GM12878 (cell line): ENCODE results near the gene ZNF688.

ENCODE experiments used
- JUNB ChIP-seq: IDR thresholded peaks from 2 replicates; pipeline ENCODE4 v1.6.1; 2016; ENCODE audit warnings: antibody characterized with exemption, mild to moderate bottlenecking
- POLR2A ChIP-seq: IDR thresholded peaks from 2 replicates; pipeline ENCODE4 v1.6.1; 2011; ENCODE audit warnings: low read depth, mild to moderate bottlenecking, low read length
- POLR2AphosphoS5 ChIP-seq: IDR thresholded peaks from 2 replicates; pipeline ENCODE4 v1.6.1; 2011; ENCODE audit warnings: mild to moderate bottlenecking, low read length, inconsistent platforms
- RAD21 ChIP-seq: IDR thresholded peaks from 2 replicates; pipeline ENCODE4 v1.6.1; 2011; ENCODE audit warnings: mild to moderate bottlenecking, low read depth, low read length, moderate library complexity; ENCODE audit not compliant: insufficient read depth
- RELA ChIP-seq: fragments of 450-650 bp; IDR thresholded peaks from 2 replicates; pipeline ENCODE4 v1.8.0; 2014; ENCODE audit warnings: borderline replicate concordance; ENCODE audit not compliant: partially characterized antibody
- TF ChIP-seq, protein P1 (sequence below): IDR thresholded peaks from 2 replicates; pipeline ENCODE4 v1.6.1; 2011; ENCODE audit warnings: low read depth, low read length, improper control_type of control experiment, borderline replicate concordance
- TF ChIP-seq, protein P2 (sequence below), 3 experiments: IDR thresholded peaks in 2 of 3; conservative IDR thresholded peaks in 1 of 3; 2 replicates each; pipeline ENCODE4 v1.5.1; 2011; ENCODE audit warnings: low read depth in 3 of 3, low read length in 3 of 3, mild to moderate bottlenecking in 3 of 3, control low read depth in 2 of 3, moderate library complexity in 2 of 3, inconsistent platforms in 1 of 3, mixed read lengths in 1 of 3; ENCODE audit not compliant: control insufficient read depth in 2 of 3, insufficient read depth in 1 of 3; ENCODE audit errors: extremely low read depth in 1 of 3
- TF ChIP-seq, protein P3 (sequence below): IDR thresholded peaks from 2 replicates; pipeline ENCODE4 v1.6.1; 2012; ENCODE audit warnings: mild to moderate bottlenecking, low read depth, low read length
- TF ChIP-seq, protein P4 (sequence below): IDR thresholded peaks from 2 replicates; pipeline ENCODE4 v1.6.1; 2012; ENCODE audit warnings: low read depth, low read length, improper control_type of control experiment

DNA sequence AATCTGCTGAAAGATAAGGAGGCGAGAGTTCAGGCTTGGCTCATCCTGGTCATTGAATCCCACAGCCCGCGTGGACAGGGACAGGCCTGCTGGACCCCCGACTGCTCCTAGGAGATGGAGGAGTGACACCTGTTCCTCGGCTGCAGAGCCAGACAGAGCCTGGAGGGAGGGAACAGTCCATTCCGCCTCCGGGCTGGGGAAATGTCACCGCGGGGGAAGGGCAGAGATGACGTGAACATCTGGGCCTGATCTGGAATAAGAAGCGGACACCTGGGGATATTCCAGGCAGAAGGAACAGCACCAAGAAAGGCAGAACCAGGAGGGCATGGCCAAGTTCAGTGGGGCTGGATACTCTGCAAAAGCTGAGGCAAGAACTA lies 38.4 kb downstream of the ZNF688 start:
- no peak for TF ChIP-seq POLR2AphosphoS5
- TF ChIP-seq, protein P1, sequence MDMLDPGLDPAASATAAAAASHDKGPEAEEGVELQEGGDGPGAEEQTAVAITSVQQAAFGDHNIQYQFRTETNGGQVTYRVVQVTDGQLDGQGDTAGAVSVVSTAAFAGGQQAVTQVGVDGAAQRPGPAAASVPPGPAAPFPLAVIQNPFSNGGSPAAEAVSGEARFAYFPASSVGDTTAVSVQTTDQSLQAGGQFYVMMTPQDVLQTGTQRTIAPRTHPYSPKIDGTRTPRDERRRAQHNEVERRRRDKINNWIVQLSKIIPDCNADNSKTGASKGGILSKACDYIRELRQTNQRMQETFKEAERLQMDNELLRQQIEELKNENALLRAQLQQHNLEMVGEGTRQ, result no peak
- TF ChIP-seq, protein P2, sequence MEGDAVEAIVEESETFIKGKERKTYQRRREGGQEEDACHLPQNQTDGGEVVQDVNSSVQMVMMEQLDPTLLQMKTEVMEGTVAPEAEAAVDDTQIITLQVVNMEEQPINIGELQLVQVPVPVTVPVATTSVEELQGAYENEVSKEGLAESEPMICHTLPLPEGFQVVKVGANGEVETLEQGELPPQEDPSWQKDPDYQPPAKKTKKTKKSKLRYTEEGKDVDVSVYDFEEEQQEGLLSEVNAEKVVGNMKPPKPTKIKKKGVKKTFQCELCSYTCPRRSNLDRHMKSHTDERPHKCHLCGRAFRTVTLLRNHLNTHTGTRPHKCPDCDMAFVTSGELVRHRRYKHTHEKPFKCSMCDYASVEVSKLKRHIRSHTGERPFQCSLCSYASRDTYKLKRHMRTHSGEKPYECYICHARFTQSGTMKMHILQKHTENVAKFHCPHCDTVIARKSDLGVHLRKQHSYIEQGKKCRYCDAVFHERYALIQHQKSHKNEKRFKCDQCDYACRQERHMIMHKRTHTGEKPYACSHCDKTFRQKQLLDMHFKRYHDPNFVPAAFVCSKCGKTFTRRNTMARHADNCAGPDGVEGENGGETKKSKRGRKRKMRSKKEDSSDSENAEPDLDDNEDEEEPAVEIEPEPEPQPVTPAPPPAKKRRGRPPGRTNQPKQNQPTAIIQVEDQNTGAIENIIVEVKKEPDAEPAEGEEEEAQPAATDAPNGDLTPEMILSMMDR (IDR thresholded peaks at IDR 0.05 in 2 of 3, conservative IDR thresholded peaks at IDR 0.05 in 1 of 3; ENCODE audit: control insufficient read depth in 2 of 3, extremely low read depth in 1 of 3, insufficient read depth in 1 of 3, low read depth in 3 of 3, low read length in 3 of 3), result no peak
- no peak for TF ChIP-seq JUNB
- TF ChIP-seq RAD21, result no peak
- TF ChIP-seq POLR2A, result no peak
- TF ChIP-seq RELA, result no peak
- TF ChIP-seq, protein P3, sequence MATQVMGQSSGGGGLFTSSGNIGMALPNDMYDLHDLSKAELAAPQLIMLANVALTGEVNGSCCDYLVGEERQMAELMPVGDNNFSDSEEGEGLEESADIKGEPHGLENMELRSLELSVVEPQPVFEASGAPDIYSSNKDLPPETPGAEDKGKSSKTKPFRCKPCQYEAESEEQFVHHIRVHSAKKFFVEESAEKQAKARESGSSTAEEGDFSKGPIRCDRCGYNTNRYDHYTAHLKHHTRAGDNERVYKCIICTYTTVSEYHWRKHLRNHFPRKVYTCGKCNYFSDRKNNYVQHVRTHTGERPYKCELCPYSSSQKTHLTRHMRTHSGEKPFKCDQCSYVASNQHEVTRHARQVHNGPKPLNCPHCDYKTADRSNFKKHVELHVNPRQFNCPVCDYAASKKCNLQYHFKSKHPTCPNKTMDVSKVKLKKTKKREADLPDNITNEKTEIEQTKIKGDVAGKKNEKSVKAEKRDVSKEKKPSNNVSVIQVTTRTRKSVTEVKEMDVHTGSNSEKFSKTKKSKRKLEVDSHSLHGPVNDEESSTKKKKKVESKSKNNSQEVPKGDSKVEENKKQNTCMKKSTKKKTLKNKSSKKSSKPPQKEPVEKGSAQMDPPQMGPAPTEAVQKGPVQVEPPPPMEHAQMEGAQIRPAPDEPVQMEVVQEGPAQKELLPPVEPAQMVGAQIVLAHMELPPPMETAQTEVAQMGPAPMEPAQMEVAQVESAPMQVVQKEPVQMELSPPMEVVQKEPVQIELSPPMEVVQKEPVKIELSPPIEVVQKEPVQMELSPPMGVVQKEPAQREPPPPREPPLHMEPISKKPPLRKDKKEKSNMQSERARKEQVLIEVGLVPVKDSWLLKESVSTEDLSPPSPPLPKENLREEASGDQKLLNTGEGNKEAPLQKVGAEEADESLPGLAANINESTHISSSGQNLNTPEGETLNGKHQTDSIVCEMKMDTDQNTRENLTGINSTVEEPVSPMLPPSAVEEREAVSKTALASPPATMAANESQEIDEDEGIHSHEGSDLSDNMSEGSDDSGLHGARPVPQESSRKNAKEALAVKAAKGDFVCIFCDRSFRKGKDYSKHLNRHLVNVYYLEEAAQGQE, result no peak
- TF ChIP-seq, protein P4, sequence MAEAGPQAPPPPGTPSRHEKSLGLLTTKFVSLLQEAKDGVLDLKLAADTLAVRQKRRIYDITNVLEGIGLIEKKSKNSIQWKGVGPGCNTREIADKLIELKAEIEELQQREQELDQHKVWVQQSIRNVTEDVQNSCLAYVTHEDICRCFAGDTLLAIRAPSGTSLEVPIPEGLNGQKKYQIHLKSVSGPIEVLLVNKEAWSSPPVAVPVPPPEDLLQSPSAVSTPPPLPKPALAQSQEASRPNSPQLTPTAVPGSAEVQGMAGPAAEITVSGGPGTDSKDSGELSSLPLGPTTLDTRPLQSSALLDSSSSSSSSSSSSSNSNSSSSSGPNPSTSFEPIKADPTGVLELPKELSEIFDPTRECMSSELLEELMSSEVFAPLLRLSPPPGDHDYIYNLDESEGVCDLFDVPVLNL, result no peak
